Measurements from ENCODE around the gene SYT6. TPM values are rescaled to one million over a fixed set of nuclear protein-coding genes. Genes with fewer than 3 reads are reported as not detected.

Gene SYT6
- total RNA-seq, 1 experiment from 2014 or later: not detected

GRCh38 chr1:114144016-114144415 is 9.7 kb downstream of the SYT6 start:
- no peak overlapping the region for H3K9ac ChIP-seq (ENCODE audit: low read length)
- H3K27me3 ChIP-seq (ENCODE audit: insufficient read depth, low read length): 0 out of 2 replicates have a peak, but pooled peaks cover 4% of the 10 kb centered on the region
- intact Hi-C loops (cut with micrococcal nuclease): no loop called here
- H3K79me2 ChIP-seq (ENCODE audit: insufficient read depth, low read length): no peaks in the 10 kb centered on the region
- H3K4me1 ChIP-seq (ENCODE audit: control insufficient read depth in 1 of 2, insufficient read depth in 2 of 2, low read length in 2 of 2): no peaks in the 10 kb centered on the region
- ChIA-PET POLR2A (no interaction called here), CTCF (no interaction called here), RAD21 (ENCODE audit: low non-redundant PET in 1 of 2, low total read pairs in 2 of 2, uncharacterized antibody in 2 of 2, unreplicated experiment in 2 of 2) (no interaction called here)
- H3K27ac ChIP-seq (ENCODE audit: low read depth, low read length): no peak overlapping the region
- no peaks in the 10 kb centered on the region for H3K9me3 ChIP-seq (ENCODE audit: control insufficient read depth in 1 of 2, insufficient read depth in 1 of 2, low read depth in 1 of 2, low read length in 2 of 2)
- H3K36me3 ChIP-seq (ENCODE audit: control insufficient read depth in 1 of 2, insufficient read depth in 2 of 2, low read length in 2 of 2): no peaks in the 10 kb centered on the region
- no peak overlapping the region for H3K4me2 ChIP-seq (ENCODE audit: low read length)
- H3K4me3 ChIP-seq (replicated peaks in 1 of 2; ENCODE audit: low read depth in 1 of 2, low read length in 2 of 2): no peak overlapping the region
- no TSS peak for BruUV-seq (replicated peaks)
- no peaks in the 10 kb centered on the region for H3K9me2 ChIP-seq (ENCODE audit: insufficient read depth)
- DNase-seq (ENCODE audit: low read depth, low spot score) (no peak), ATAC-seq (no peak)
- no peak overlapping the region for H2AFZ ChIP-seq (ENCODE audit: low read depth, low read length, poor library complexity, severe bottlenecking)
- no peak for TF ChIP-seq JUND (IDR thresholded peaks at IDR 0.05)
- TF ChIP-seq ZNF274 (IDR thresholded peaks at IDR 0.05; ENCODE audit: low read depth, low read length): no peak
- no peak for TF ChIP-seq EZH2phosphoT487 (IDR thresholded peaks at IDR 0.05; ENCODE audit: borderline replicate concordance)
- H4K20me1 ChIP-seq (ENCODE audit: insufficient read depth): no peaks in the 10 kb centered on the region

DNA sequence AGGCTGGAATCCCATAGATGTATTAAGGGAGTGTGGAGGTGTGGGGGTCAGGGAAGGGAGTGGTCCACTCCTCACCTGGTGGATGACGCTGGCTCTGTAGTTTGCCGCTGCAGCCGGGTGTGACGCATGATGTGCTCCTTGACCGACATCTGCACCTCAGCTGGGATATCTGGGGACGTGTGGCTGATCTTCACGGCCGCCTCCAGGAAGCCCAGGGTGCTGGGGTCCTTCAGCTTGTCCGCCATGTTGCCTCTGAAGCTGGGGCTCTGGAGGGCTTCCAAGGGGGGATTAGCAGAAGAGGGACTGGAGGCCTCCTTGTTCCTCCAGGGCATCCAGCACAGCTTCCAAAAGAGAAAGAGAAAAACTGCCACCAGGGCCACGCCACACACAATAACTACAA is 14.1 kb downstream of the SYT6 start:
- Histone ChIP-seq H3K36me3 (ENCODE audit: control insufficient read depth in 1 of 2, insufficient read depth in 2 of 2, low read length in 2 of 2) (no peaks in the 10 kb centered on the region), H3K27me3 (ENCODE audit: insufficient read depth, low read length) (peaks cover 5% of the 10 kb centered on the region; the same call in 1 of the 2 replicates), H3K79me2 (ENCODE audit: insufficient read depth, low read length) (no peaks in the 10 kb centered on the region), H3K4me1 (ENCODE audit: control insufficient read depth in 1 of 2, insufficient read depth in 2 of 2, low read length in 2 of 2) (no peaks in the 10 kb centered on the region), H3K9ac (ENCODE audit: low read length) (no peak overlapping the region), H3K9me2 (ENCODE audit: insufficient read depth) (no peaks in the 10 kb centered on the region), H3K4me3 (replicated peaks in 1 of 2; ENCODE audit: low read depth in 1 of 2, low read length in 2 of 2) (no peak overlapping the region), H3K27ac (ENCODE audit: low read depth, low read length) (no peak overlapping the region), H3K9me3 (ENCODE audit: control insufficient read depth in 1 of 2, insufficient read depth in 1 of 2, low read depth in 1 of 2, low read length in 2 of 2) (no peaks in the 10 kb centered on the region), H3K4me2 (ENCODE audit: low read length) (no peak overlapping the region), H4K20me1 (ENCODE audit: insufficient read depth) (no peaks in the 10 kb centered on the region), H2AFZ (ENCODE audit: low read depth, low read length, poor library complexity, severe bottlenecking) (no peak overlapping the region)
- POLR2A ChIA-PET: no interaction called here
- DNase-seq (ENCODE audit: low read depth, low spot score) (no peak), ATAC-seq (no peak)
- no peak for TF ChIP-seq REST (IDR thresholded peaks at IDR 0.05; ENCODE audit: low read depth)
- no peak for TF ChIP-seq ELF1 (IDR thresholded peaks at IDR 0.05; ENCODE audit: borderline replicate concordance, low read depth)
- TF ChIP-seq POLR2AphosphoS5 (IDR thresholded peaks at IDR 0.05; ENCODE audit: low read depth, low read length): no peak
- RAD21 ChIA-PET (ENCODE audit: low non-redundant PET in 1 of 2, low total read pairs in 2 of 2, uncharacterized antibody in 2 of 2, unreplicated experiment in 2 of 2): no interaction called here
- BruUV-seq (replicated peaks): no TSS peak
- intact Hi-C loops (cut with micrococcal nuclease): no loop called here
- CTCF ChIA-PET: no interaction called here
